ENCODE results near the gene ABLIM2. TPM values are rescaled to one million over a fixed set of nuclear protein-coding genes. Genes with fewer than 3 reads are reported as not detected.
A peak's percentile ranks its signal among the peaks of the same experiment; 100 is the strongest.

Gene ABLIM2
- total and polyA plus RNA-seq, 2 of the 13 experiments (the other 11 are each of a cell fraction or from before 2014, with no cell fraction given), result 0.20 to 0.37 TPM

GRCh38 chr4:7943211-7943610, 215.4 kb downstream of the ABLIM2 start:
- no peak overlapping the region for H3K4me3 ChIP-seq (replicated peaks in 1 of 3; ENCODE audit: insufficient read depth in 1 of 3, low read depth in 2 of 3, low read length in 3 of 3)
- intact Hi-C loops (cut with micrococcal nuclease; ENCODE audit: unreplicated experiment) (no loop called here), in situ Hi-C loops (cut with HindIII; ENCODE audit: extremely low pct_ligation_motif_present, low pct_unique_long_range_greater_than_20kb) (no loop called here)

GRCh38 chr4:7941965-7942496, 216.6 kb downstream of the ABLIM2 start:
- DNase-seq (ENCODE audit: low spot score) (peak; percentile 52), FAIRE-seq (peak; percentile 64), ATAC-seq (peak; percentile 21)
- Histone ChIP-seq H3K9ac (ENCODE audit: insufficient read depth, low read depth, low read length) (no peak overlapping the region), H3K27ac (ENCODE audit: extremely low read length, insufficient read depth, low read length) (no peak overlapping the region), H3K4me3 (replicated peaks in 1 of 3; ENCODE audit: insufficient read depth in 1 of 3, low read depth in 2 of 3, low read length in 3 of 3) (0 out of 6 replicates have a peak overlapping the region, but pooled peaks of 1 of the 3 experiments have one; percentile 18), H3K9me3 (ENCODE audit: low read length) (no peaks in the 10 kb centered on the region), H2AFZ (ENCODE audit: low read length) (no peak overlapping the region), H4K20me1 (ENCODE audit: insufficient read depth, low read length) (no peaks in the 10 kb centered on the region), H3K36me3 (replicated peaks in 1 of 2; ENCODE audit: control insufficient read depth in 1 of 2, insufficient read depth in 2 of 2, low read length in 2 of 2) (no peaks in the 10 kb centered on the region), H3K4me1 (ENCODE audit: insufficient read depth, low read length) (peaks cover 70% of the 10 kb centered on the region), H3K4me2 (ENCODE audit: low read depth, low read length) (peak overlapping the region; percentile 26; the same call in 1 of the 2 replicates), H3K79me2 (ENCODE audit: insufficient read depth, low read length) (no peaks in the 10 kb centered on the region), H3K27me3 (ENCODE audit: control insufficient read depth in 1 of 2, insufficient read depth in 2 of 2, low read length in 2 of 2) (no peaks in the 10 kb centered on the region)
- 44% methylated on average over 4 of the region's 4 CpGs for WGBS (ENCODE audit: low lambda C conversion rate)
- in situ Hi-C loops (cut with HindIII; ENCODE audit: extremely low pct_ligation_motif_present, low pct_unique_long_range_greater_than_20kb) (no loop called here), intact Hi-C loops (cut with micrococcal nuclease; ENCODE audit: unreplicated experiment) (no loop called here)
- POLR2A ChIA-PET, result interaction anchor here (0.6 kb wide), 1 partner anchor 9 kb away, joined by 5 read pairs; no protein-coding TSS in a partner anchor
- CTCF ChIA-PET (ENCODE audit: low intra/inter-chr PET ratio, low total read pairs), result no interaction called here
- BruUV-seq (replicated peaks), result no TSS peak
- no peak for TF ChIP-seq ZNF816 (CRISPR knock-in tag; IDR thresholded peaks at IDR 0.05; ENCODE audit: borderline replicate concordance)
- TF ChIP-seq SRF (IDR thresholded peaks at IDR 0.05; ENCODE audit: low read depth, low read length), result no peak
- TF ChIP-seq RXRA (CRISPR knock-in tag; IDR thresholded peaks at IDR 0.05), result peak; percentile 44; the same call in 1 of the 2 replicates
- TF ChIP-seq MTA1 (CRISPR knock-in tag; IDR thresholded peaks at IDR 0.05; ENCODE audit: borderline replicate concordance), result no peak
- peak; percentile 86 for TF ChIP-seq NR2C2 (CRISPR knock-in tag; IDR thresholded peaks at IDR 0.05; ENCODE audit: borderline replicate concordance)
- 0 out of 2 replicates have a peak, but pooled peaks have one; percentile 40 for TF ChIP-seq ZSCAN25 (CRISPR knock-in tag; IDR thresholded peaks at IDR 0.05)
- peak; percentile 75 to 94 for TF ChIP-seq NR2F1 (CRISPR knock-in tag; IDR thresholded peaks at IDR 0.05)
- peak; percentile 71 for TF ChIP-seq CEBPG (CRISPR knock-in tag; IDR thresholded peaks at IDR 0.05)
- no peak for TF ChIP-seq FOXC1 (CRISPR knock-in tag; IDR thresholded peaks at IDR 0.05; ENCODE audit: borderline replicate concordance)
- TF ChIP-seq HNF4G (IDR thresholded peaks at IDR 0.05; ENCODE audit: borderline replicate concordance, low read depth, low read length), result 0 out of 2 replicates have a peak, but pooled peaks have one; percentile 6
- no peak for TF ChIP-seq HNF4G (CRISPR knock-in tag; IDR thresholded peaks at IDR 0.05; ENCODE audit: borderline replicate concordance, low read depth)
- 0 out of 2 replicates have a peak, but pooled peaks have one; percentile 35 for TF ChIP-seq CENPT (CRISPR knock-in tag; IDR thresholded peaks at IDR 0.05; ENCODE audit: low read depth)
- TF ChIP-seq ZNF20 (CRISPR knock-in tag; IDR thresholded peaks at IDR 0.05), result no peak
- no peak for TF ChIP-seq ZNF10 (CRISPR knock-in tag; IDR thresholded peaks at IDR 0.05; ENCODE audit: borderline replicate concordance, low read depth)
- peak; percentile 45 for TF ChIP-seq TEAD3 (CRISPR knock-in tag; optimal IDR thresholded peaks at IDR 0.05; ENCODE audit: borderline replicate concordance)
- TF ChIP-seq ZNF292 (CRISPR knock-in tag; IDR thresholded peaks at IDR 0.05; ENCODE audit: borderline replicate concordance, low read depth), result peak; percentile 51; the same call in 1 of the 2 replicates
- TF ChIP-seq GATAD2A (CRISPR knock-in tag; IDR thresholded peaks at IDR 0.05), result 0 out of 2 replicates have a peak, but pooled peaks have one; percentile 44
- TF ChIP-seq CREB1 (IDR thresholded peaks at IDR 0.05), result peak; percentile 13; the same call in 1 of the 2 replicates
- TF ChIP-seq CREB1 (CRISPR knock-in tag; IDR thresholded peaks at IDR 0.05), result no peak
- peak; percentile 58 for TF ChIP-seq PPARG (CRISPR knock-in tag; conservative IDR thresholded peaks at IDR 0.05)
- TF ChIP-seq CEBPB (IDR thresholded peaks at IDR 0.05; ENCODE audit: borderline replicate concordance, low read depth, low read length), result peak; percentile 70; the same call in 1 of the 2 replicates

More at GRCh38 chr4:7943211-7943610, 215.4 kb downstream of the ABLIM2 start:
- DNase-seq (ENCODE audit: low spot score) (no peak), FAIRE-seq (no peak), ATAC-seq (no peak)
- no peaks in the 10 kb centered on the region for H3K27me3 ChIP-seq (ENCODE audit: control insufficient read depth in 1 of 2, insufficient read depth in 2 of 2, low read length in 2 of 2)
- no TSS peak for BruUV-seq (replicated peaks)
- no peaks in the 10 kb centered on the region for H3K9me3 ChIP-seq (ENCODE audit: low read length)
- H4K20me1 ChIP-seq (ENCODE audit: insufficient read depth, low read length), result no peaks in the 10 kb centered on the region
- 53% methylated on average over 8 of the region's 8 CpGs for WGBS (ENCODE audit: low lambda C conversion rate)
- POLR2A ChIA-PET, result no interaction called here
- H3K9ac ChIP-seq (ENCODE audit: insufficient read depth, low read depth, low read length), result no peak overlapping the region
- CTCF ChIA-PET (ENCODE audit: low intra/inter-chr PET ratio, low total read pairs), result no interaction called here
- H3K4me2 ChIP-seq (ENCODE audit: low read depth, low read length), result no peak overlapping the region
- no peak overlapping the region for H2AFZ ChIP-seq (ENCODE audit: low read length)
- H3K79me2 ChIP-seq (ENCODE audit: insufficient read depth, low read length), result no peaks in the 10 kb centered on the region
- H3K36me3 ChIP-seq (replicated peaks in 1 of 2; ENCODE audit: control insufficient read depth in 1 of 2, insufficient read depth in 2 of 2, low read length in 2 of 2), result no peaks in the 10 kb centered on the region
- H3K4me1 ChIP-seq (ENCODE audit: insufficient read depth, low read length), result peaks cover 58% of the 10 kb centered on the region
- no peak overlapping the region for H3K27ac ChIP-seq (ENCODE audit: extremely low read length, insufficient read depth, low read length)
- no peak for TF ChIP-seq ZNF225 (CRISPR knock-in tag; IDR thresholded peaks at IDR 0.05)

Measured in HepG2 (cell line).